ENCODE data around the gene TMC1.
"Not testable (repeated sequence)": the region's sequence is repeated elsewhere in the genome, so short reads cannot be mapped to it uniquely, and the experiment has no call there.

TMC1 gene

DNA sequence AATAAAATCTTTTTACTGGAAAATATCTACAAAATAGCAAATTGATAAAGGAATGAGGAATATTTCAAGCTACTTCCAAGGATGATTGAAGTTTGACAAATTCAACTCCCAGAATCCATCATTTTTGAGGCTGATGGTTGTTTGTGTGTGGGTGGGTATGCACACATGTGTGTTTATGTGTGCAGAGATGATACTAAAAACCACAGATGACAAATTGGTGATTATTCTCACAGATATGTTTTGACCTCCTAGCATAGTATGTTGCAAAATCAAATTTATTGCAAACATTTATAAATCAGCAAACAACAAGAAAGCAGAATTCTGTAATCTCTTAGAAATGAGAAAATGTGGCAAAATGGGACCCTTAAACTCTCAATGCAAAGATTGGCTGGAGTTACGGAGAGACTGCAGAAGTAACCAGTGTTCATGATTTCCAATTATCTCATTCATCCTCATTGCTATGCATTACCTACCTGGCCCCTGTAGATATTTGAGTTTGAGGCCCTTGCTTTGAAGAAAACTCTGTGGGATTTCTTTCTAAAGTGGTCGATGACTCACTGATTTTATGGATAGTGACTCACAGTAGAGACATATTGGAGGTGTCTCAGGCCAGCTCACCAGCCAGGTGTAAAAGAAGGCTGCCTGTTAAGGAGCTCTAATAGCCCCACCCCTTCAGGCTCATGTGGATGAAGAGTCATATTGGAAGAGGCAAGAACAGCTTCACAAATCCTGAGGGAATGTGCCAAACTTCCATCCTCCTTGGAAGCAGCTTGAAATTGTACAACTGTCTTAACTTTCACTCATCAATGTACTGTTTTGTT is 44.6 kb upstream of the TMC1 start:
- no peak overlapping the region for H2AFZ ChIP-seq
- H3K9me3 ChIP-seq (ENCODE audit: control insufficient read depth, low read length), result no peaks in the 10 kb centered on the region
- no peak overlapping the region for H3K27ac ChIP-seq
- no peaks in the 10 kb centered on the region for H3K27me3 ChIP-seq (ENCODE audit: control insufficient read depth, insufficient read depth, low read length)
- H3K4me2 ChIP-seq (ENCODE audit: low read length), result no peak overlapping the region
- H3K79me2 ChIP-seq, result no peaks in the 10 kb centered on the region
- no peak overlapping the region for H3K9ac ChIP-seq
- TF ChIP-seq CTCF (IDR thresholded peaks at IDR 0.05), result no peak
- no peak overlapping the region for H3K4me3 ChIP-seq (ENCODE audit: low read depth, low read length)
- H3K4me1 ChIP-seq, result no peaks in the 10 kb centered on the region
- no peaks in the 10 kb centered on the region for H3K36me3 ChIP-seq (ENCODE audit: control insufficient read depth, insufficient read depth, low read length)

- H3K4me2 ChIP-seq (ENCODE audit: low read length), result no peak overlapping the region
- no peak for TF ChIP-seq CTCF (IDR thresholded peaks at IDR 0.05)
- no peaks in the 10 kb centered on the region for H3K27me3 ChIP-seq (ENCODE audit: control insufficient read depth, insufficient read depth, low read length)
- no peaks in the 10 kb centered on the region for H3K36me3 ChIP-seq (ENCODE audit: control insufficient read depth, insufficient read depth, low read length)
- H3K9me3 ChIP-seq (ENCODE audit: control insufficient read depth, low read length), result no peaks in the 10 kb centered on the region
- H3K9ac ChIP-seq, result no peak overlapping the region
- H2AFZ ChIP-seq, result peak overlapping the region; percentile 46
- H3K27ac ChIP-seq, result peak overlapping the region; percentile 29
- H3K4me3 ChIP-seq (ENCODE audit: low read depth, low read length), result no peak overlapping the region
- no peaks in the 10 kb centered on the region for H3K79me2 ChIP-seq
- no peaks in the 10 kb centered on the region for H3K4me1 ChIP-seq
These were observed 43.4 kb upstream of the TMC1 start for GRCh38 chr9:72477930-72478518.

GRCh38 chr9:72478966-72479365 is 42.4 kb upstream of the TMC1 start:
- no peak overlapping the region for H3K9ac ChIP-seq
- H3K27ac ChIP-seq, result no peak overlapping the region
- no peaks in the 10 kb centered on the region for H3K4me1 ChIP-seq
- no peaks in the 10 kb centered on the region for H3K79me2 ChIP-seq
- no peaks in the 10 kb centered on the region for H3K36me3 ChIP-seq (ENCODE audit: control insufficient read depth, insufficient read depth, low read length)
- no peaks in the 10 kb centered on the region for H3K9me3 ChIP-seq (ENCODE audit: control insufficient read depth, low read length)
- H3K4me2 ChIP-seq (ENCODE audit: low read length), result no peak overlapping the region
- H3K4me3 ChIP-seq (ENCODE audit: low read depth, low read length), result no peak overlapping the region
- no peak overlapping the region for H2AFZ ChIP-seq
- no peak for TF ChIP-seq CTCF (IDR thresholded peaks at IDR 0.05)
- no peaks in the 10 kb centered on the region for H3K27me3 ChIP-seq (ENCODE audit: control insufficient read depth, insufficient read depth, low read length)

GRCh38 chr9:72480261-72480660 is 41.1 kb upstream of the TMC1 start:
- H3K27ac ChIP-seq; H3K4me1 ChIP-seq; H3K9me3 ChIP-seq (ENCODE audit: control insufficient read depth, low read length); H3K79me2 ChIP-seq; H3K4me2 ChIP-seq (ENCODE audit: low read length); H3K4me3 ChIP-seq (ENCODE audit: low read depth, low read length); H3K27me3 ChIP-seq (ENCODE audit: control insufficient read depth, insufficient read depth, low read length); H2AFZ ChIP-seq; H3K36me3 ChIP-seq (ENCODE audit: control insufficient read depth, insufficient read depth, low read length); H3K9ac ChIP-seq: not testable (repeated sequence)

DNA sequence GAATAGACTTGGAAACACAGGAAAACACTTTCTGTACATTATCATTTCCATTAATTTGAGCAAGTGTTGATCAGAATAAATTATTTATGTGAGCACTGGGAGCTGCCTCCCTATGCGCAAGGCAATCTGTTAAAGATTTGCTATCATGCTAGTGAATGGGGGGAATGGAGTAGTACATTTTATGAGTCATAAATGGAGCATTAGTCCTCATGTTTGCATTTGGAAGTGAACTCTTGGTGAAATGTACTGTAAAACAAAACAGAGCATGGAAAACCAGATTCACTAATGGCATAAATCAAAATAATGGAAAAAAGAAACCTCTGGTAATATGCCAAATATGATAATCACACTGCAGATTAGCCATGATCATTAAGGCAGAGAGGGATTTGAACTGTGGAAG is 40.5 kb upstream of the TMC1 start:
- Histone ChIP-seq H3K4me3 (ENCODE audit: low read depth, low read length) (no peak overlapping the region), H3K36me3 (ENCODE audit: control insufficient read depth, insufficient read depth, low read length) (no peaks in the 10 kb centered on the region), H3K4me2 (ENCODE audit: low read length) (no peak overlapping the region), H2AFZ (no peak overlapping the region), H3K9ac (no peak overlapping the region), H3K4me1 (no peaks in the 10 kb centered on the region), H3K79me2 (no peaks in the 10 kb centered on the region), H3K27me3 (ENCODE audit: control insufficient read depth, insufficient read depth, low read length) (no peaks in the 10 kb centered on the region), H3K27ac (no peak overlapping the region), H3K9me3 (ENCODE audit: control insufficient read depth, low read length) (no peaks in the 10 kb centered on the region)
- no peak for TF ChIP-seq CTCF (IDR thresholded peaks at IDR 0.05)

All from parathyroid adenoma (tissue), 2 donors.